SK-N-SH (cell line): ENCODE data around the gene CHSY3.

Source experiments
- EP300 ChIP-seq, 2 experiments: IDR thresholded peaks; 2 replicates each; pipeline versions ENCODE4 v1.4.0 to v1.6.1; 2012; ENCODE audit warnings: borderline replicate concordance in 1 of 2, low read depth in 1 of 2, low read length in 1 of 2
- RAD21 ChIP-seq: IDR thresholded peaks from 2 replicates; pipeline ENCODE4 v1.6.1; 2012; ENCODE audit warnings: mild to moderate bottlenecking, low read length
- YY1 ChIP-seq: IDR thresholded peaks from 2 replicates; pipeline ENCODE4 v1.4.0; 2012; ENCODE audit warnings: low read depth, mild to moderate bottlenecking
- TF ChIP-seq, protein P1 (sequence below): fragments of 200-600 bp; sonication (generic); IDR thresholded peaks from 2 replicates; pipeline ENCODE4 v1.6.1; 2017; ENCODE audit warnings: antibody characterized with exemption, mild to moderate bottlenecking, moderate library complexity

DNA sequence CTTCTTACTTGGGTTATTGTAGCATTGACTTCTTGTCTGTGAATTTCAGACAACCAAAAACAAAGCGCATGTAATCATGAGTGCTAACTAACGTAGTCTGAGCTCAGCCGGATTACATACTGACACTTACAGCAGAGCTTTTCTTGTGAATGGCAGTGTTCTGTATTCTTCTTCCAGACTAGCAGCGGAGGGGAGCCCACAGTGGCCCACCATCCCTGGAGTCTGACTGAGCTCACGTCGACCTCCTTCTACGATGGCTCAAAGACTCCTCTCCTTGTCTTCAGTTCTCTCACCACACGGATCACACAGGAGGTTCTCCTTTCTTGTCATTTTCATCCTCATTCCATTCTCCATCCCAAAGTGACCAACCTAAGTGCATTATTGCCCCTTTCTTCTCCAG lies 211.4 kb downstream of the CHSY3 start:
- no peak for TF ChIP-seq YY1
- TF ChIP-seq, protein P1, sequence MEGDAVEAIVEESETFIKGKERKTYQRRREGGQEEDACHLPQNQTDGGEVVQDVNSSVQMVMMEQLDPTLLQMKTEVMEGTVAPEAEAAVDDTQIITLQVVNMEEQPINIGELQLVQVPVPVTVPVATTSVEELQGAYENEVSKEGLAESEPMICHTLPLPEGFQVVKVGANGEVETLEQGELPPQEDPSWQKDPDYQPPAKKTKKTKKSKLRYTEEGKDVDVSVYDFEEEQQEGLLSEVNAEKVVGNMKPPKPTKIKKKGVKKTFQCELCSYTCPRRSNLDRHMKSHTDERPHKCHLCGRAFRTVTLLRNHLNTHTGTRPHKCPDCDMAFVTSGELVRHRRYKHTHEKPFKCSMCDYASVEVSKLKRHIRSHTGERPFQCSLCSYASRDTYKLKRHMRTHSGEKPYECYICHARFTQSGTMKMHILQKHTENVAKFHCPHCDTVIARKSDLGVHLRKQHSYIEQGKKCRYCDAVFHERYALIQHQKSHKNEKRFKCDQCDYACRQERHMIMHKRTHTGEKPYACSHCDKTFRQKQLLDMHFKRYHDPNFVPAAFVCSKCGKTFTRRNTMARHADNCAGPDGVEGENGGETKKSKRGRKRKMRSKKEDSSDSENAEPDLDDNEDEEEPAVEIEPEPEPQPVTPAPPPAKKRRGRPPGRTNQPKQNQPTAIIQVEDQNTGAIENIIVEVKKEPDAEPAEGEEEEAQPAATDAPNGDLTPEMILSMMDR, result no peak
- no peak for TF ChIP-seq RAD21
- TF ChIP-seq EP300 (IDR thresholded peaks at IDR 0.05; ENCODE audit: borderline replicate concordance in 1 of 2, low read depth in 1 of 2, low read length in 1 of 2), result no peak
